ENCODE results near the gene CMSS1. TPM values are rescaled to one million over a fixed set of nuclear protein-coding genes. Genes with fewer than 3 reads are reported as not detected.

CMSS1 gene
- total RNA-seq, 1 experiment from 2014 or later = 98.6 TPM

- intact Hi-C loops (cut with micrococcal nuclease; ENCODE audit: unreplicated experiment) = no loop called here
- ChIA-PET POLR2A (ENCODE audit: low non-redundant PET) (no interaction called here), CTCF (no interaction called here)
- DNase-seq (ENCODE audit: low spot score) = no peak
- H3K9me3 ChIP-seq (ENCODE audit: low read depth, low read length, poor library complexity, severe bottlenecking) = no peaks in the 10 kb centered on the region
- H3K27ac ChIP-seq (ENCODE audit: low read depth, low read length, poor library complexity, severe bottlenecking) = no peak overlapping the region
- BruUV-seq (replicated peaks) = no TSS peak
- H3K4me3 ChIP-seq (ENCODE audit: low read depth, low read length, poor library complexity, severe bottlenecking) = no peak overlapping the region
- peaks cover 15% of the 10 kb centered on the region for H3K4me1 ChIP-seq (ENCODE audit: insufficient read depth, low read length, poor library complexity, severe bottlenecking)
- H3K27me3 ChIP-seq (replicated peaks; ENCODE audit: insufficient read depth, low read depth, low read length, poor library complexity) = no peaks in the 10 kb centered on the region
- no peaks in the 10 kb centered on the region for H3K36me3 ChIP-seq (ENCODE audit: insufficient read depth, low read length, poor library complexity, severe bottlenecking)
- no peak for TF ChIP-seq CTCF (conservative IDR thresholded peaks at IDR 0.05; ENCODE audit: low read depth, low read length)
- TF ChIP-seq EZH2 (IDR thresholded peaks at IDR 0.05; ENCODE audit: borderline replicate concordance, low read depth, low read length, poor library complexity, severe bottlenecking) = no peak
Measured at GRCh38 chr3:100075196-100075595, 257.5 kb downstream of the CMSS1 start.

GRCh38 chr3:100075851-100076730 lies 258.4 kb downstream of the CMSS1 start:
- H3K9me3 ChIP-seq (ENCODE audit: low read depth, low read length, poor library complexity, severe bottlenecking) = no peaks in the 10 kb centered on the region
- H3K27me3 ChIP-seq (replicated peaks; ENCODE audit: insufficient read depth, low read depth, low read length, poor library complexity) = no peaks in the 10 kb centered on the region
- DNase-seq (ENCODE audit: low spot score) = no peak
- ChIA-PET POLR2A (ENCODE audit: low non-redundant PET) (no interaction called here), CTCF (no interaction called here)
- no TSS peak for BruUV-seq (replicated peaks)
- no peak overlapping the region for H3K4me3 ChIP-seq (ENCODE audit: low read depth, low read length, poor library complexity, severe bottlenecking)
- intact Hi-C loops (cut with micrococcal nuclease; ENCODE audit: unreplicated experiment) = no loop called here
- no peak for TF ChIP-seq CTCF (conservative IDR thresholded peaks at IDR 0.05; ENCODE audit: low read depth, low read length)
- no peak for TF ChIP-seq EZH2 (IDR thresholded peaks at IDR 0.05; ENCODE audit: borderline replicate concordance, low read depth, low read length, poor library complexity, severe bottlenecking)
- no peaks in the 10 kb centered on the region for H3K36me3 ChIP-seq (ENCODE audit: insufficient read depth, low read length, poor library complexity, severe bottlenecking)
- H3K4me1 ChIP-seq (ENCODE audit: insufficient read depth, low read length, poor library complexity, severe bottlenecking) = peaks cover 15% of the 10 kb centered on the region
- no peak overlapping the region for H3K27ac ChIP-seq (ENCODE audit: low read depth, low read length, poor library complexity, severe bottlenecking)

GRCh38 chr3:100076731-100077529 lies 259.3 kb downstream of the CMSS1 start:
- TF ChIP-seq EZH2 (IDR thresholded peaks at IDR 0.05; ENCODE audit: borderline replicate concordance, low read depth, low read length, poor library complexity, severe bottlenecking) (no peak), CTCF (conservative IDR thresholded peaks at IDR 0.05; ENCODE audit: low read depth, low read length) (no peak)
- ChIA-PET CTCF (no interaction called here), POLR2A (ENCODE audit: low non-redundant PET) (no interaction called here)
- no TSS peak for BruUV-seq (replicated peaks)
- no peak for DNase-seq (ENCODE audit: low spot score)
- Histone ChIP-seq H3K4me1 (ENCODE audit: insufficient read depth, low read length, poor library complexity, severe bottlenecking) (peaks cover 15% of the 10 kb centered on the region), H3K36me3 (ENCODE audit: insufficient read depth, low read length, poor library complexity, severe bottlenecking) (no peaks in the 10 kb centered on the region), H3K27me3 (replicated peaks; ENCODE audit: insufficient read depth, low read depth, low read length, poor library complexity) (no peaks in the 10 kb centered on the region), H3K4me3 (ENCODE audit: low read depth, low read length, poor library complexity, severe bottlenecking) (no peak overlapping the region), H3K9me3 (ENCODE audit: low read depth, low read length, poor library complexity, severe bottlenecking) (no peaks in the 10 kb centered on the region), H3K27ac (ENCODE audit: low read depth, low read length, poor library complexity, severe bottlenecking) (no peak overlapping the region)
- intact Hi-C loops (cut with micrococcal nuclease; ENCODE audit: unreplicated experiment) = no loop called here

Measured in A673 (cell line).